ENCODE measurements around the gene NINL. TPM values are rescaled to one million over a fixed set of nuclear protein-coding genes. Genes with fewer than 3 reads are reported as not detected.

The NINL gene
- total RNA-seq, 4 donors from 2014 or later: 0.24 to 6.1 (median 0.88) TPM

GRCh38 chr20:25511183-25511582 is 74.1 kb downstream of the NINL start:
- peaks cover 0 to 8% (median 0%) of the 10 kb centered on the region in 3 donors for H3K9me3 ChIP-seq
- no peaks in the 10 kb centered on the region for H3K27me3 ChIP-seq
- no peak overlapping the region for H3K27ac ChIP-seq
- H3K36me3 ChIP-seq: no peaks in the 10 kb centered on the region
- TF ChIP-seq CTCF (IDR thresholded peaks at IDR 0.05 in 4 of 5, conservative IDR thresholded peaks at IDR 0.05 in 1 of 5) (no peak), POLR2A (IDR thresholded peaks at IDR 0.05) (no peak)
- DNase-seq (no peak), ATAC-seq (no peak)
- H3K4me1 ChIP-seq: no peaks in the 10 kb centered on the region
- H3K4me3 ChIP-seq: no peak overlapping the region
- intact Hi-C loops (cut with DNase I; ENCODE audit: low total_unique reads): no loop called here
- in situ Hi-C loops (cut with MboI; ENCODE audit: low sequenced_read_pairs in 4 of 4): no loop called here

- DNase-seq (no peak), ATAC-seq (no peak)
- Histone ChIP-seq H3K27ac (no peak overlapping the region), H3K36me3 (no peaks in the 10 kb centered on the region), H3K4me1 (no peaks in the 10 kb centered on the region), H3K27me3 (no peaks in the 10 kb centered on the region), H3K4me3 (no peak overlapping the region), H3K9me3 (peaks cover 0 to 8% (median 0%) of the 10 kb centered on the region in 3 donors)
- intact Hi-C loops (cut with DNase I; ENCODE audit: low total_unique reads): no loop called here
- TF ChIP-seq POLR2A (IDR thresholded peaks at IDR 0.05): no peak
- in situ Hi-C loops (cut with MboI; ENCODE audit: low sequenced_read_pairs in 4 of 4): no loop called here
These were observed 74.6 kb downstream of the NINL start for GRCh38 chr20:25510721-25511120.

- no peak for ATAC-seq
- no peak for DNase-seq
- peaks cover 0 to 8% (median 0%) of the 10 kb centered on the region in 3 donors for H3K9me3 ChIP-seq
- no peak overlapping the region for H3K27ac ChIP-seq
- H3K4me3 ChIP-seq: no peak overlapping the region
- H3K36me3 ChIP-seq: no peaks in the 10 kb centered on the region
- intact Hi-C loops (cut with DNase I; ENCODE audit: low total_unique reads) (no loop called here), in situ Hi-C loops (cut with MboI; ENCODE audit: low sequenced_read_pairs in 4 of 4) (no loop called here)
- H3K4me1 ChIP-seq: no peaks in the 10 kb centered on the region
- H3K27me3 ChIP-seq: no peaks in the 10 kb centered on the region
- TF ChIP-seq CTCF (IDR thresholded peaks at IDR 0.05 in 4 of 5, conservative IDR thresholded peaks at IDR 0.05 in 1 of 5) (no peak), POLR2A (IDR thresholded peaks at IDR 0.05) (no peak)
These were observed 75.1 kb downstream of the NINL start for GRCh38 chr20:25510202-25510601.

GRCh38 chr20:25509084-25509483 is 76.2 kb downstream of the NINL start:
- no peak for DNase-seq
- no peak for ATAC-seq
- no peak overlapping the region for H3K27ac ChIP-seq
- in situ Hi-C loops (cut with MboI; ENCODE audit: low sequenced_read_pairs in 4 of 4): no loop called here
- H3K27me3 ChIP-seq: no peaks in the 10 kb centered on the region
- no peaks in the 10 kb centered on the region for H3K36me3 ChIP-seq
- TF ChIP-seq CTCF (IDR thresholded peaks at IDR 0.05 in 4 of 5, conservative IDR thresholded peaks at IDR 0.05 in 1 of 5) (no peak), POLR2A (IDR thresholded peaks at IDR 0.05) (no peak)
- peaks cover 0 to 5% (median 0%) of the 10 kb centered on the region in 3 donors for H3K9me3 ChIP-seq
- intact Hi-C loops (cut with DNase I; ENCODE audit: low total_unique reads): no loop called here
- no peaks in the 10 kb centered on the region for H3K4me1 ChIP-seq
- no peak overlapping the region for H3K4me3 ChIP-seq

- no peak for DNase-seq
- Histone ChIP-seq H3K4me3 (no peak overlapping the region), H3K27me3 (no peaks in the 10 kb centered on the region), H3K9me3 (no peaks in the 10 kb centered on the region), H3K4me1 (no peaks in the 10 kb centered on the region), H3K36me3 (no peaks in the 10 kb centered on the region), H3K27ac (no peak overlapping the region)
- no peak for TF ChIP-seq POLR2A (IDR thresholded peaks at IDR 0.05)
- TF ChIP-seq CTCF (IDR thresholded peaks at IDR 0.05 in 4 of 5, conservative IDR thresholded peaks at IDR 0.05 in 1 of 5): no peak
- in situ Hi-C loops (cut with MboI; ENCODE audit: low sequenced_read_pairs in 4 of 4) (no loop called here), intact Hi-C loops (cut with DNase I; ENCODE audit: low total_unique reads) (no loop called here)
- ATAC-seq: no peak
These were observed 77.1 kb downstream of the NINL start for GRCh38 chr20:25508083-25508770.

Data from gastrocnemius medialis (tissue), 4 donors.